GM23338 (cell line): ENCODE measurements around the gene FRMD1. TPM values are rescaled to one million over a fixed set of nuclear protein-coding genes. Genes with fewer than 3 reads are reported as not detected.

Experiments used
- ATAC-seq: fragments of 200-7000 bp; cut with Tn5 transposase; 3 replicates; pipeline ENCODE4 v1.9.1; 2020
- DNase-seq: peaks from one replicate; pipeline ENCODE4 v3.0.0-alpha.2; 2015; ENCODE audit warnings: low spot score
- H2AFZ ChIP-seq: fragments of 200-600 bp; sonication (generic); 2 replicates; pipeline ENCODE4 v1.8.0; 2016; ENCODE audit warnings: antibody characterized with exemption, mild to moderate bottlenecking, moderate library complexity
- H3F3A ChIP-seq: fragments of 200-600 bp; sonication (generic); replicated peaks from 2 replicates; pipeline ENCODE4 v1.8.0; 2017; ENCODE audit warnings: antibody characterized with exemption, mixed run types, low read depth
- H3K27ac ChIP-seq: fragments of 200-600 bp; sonication (generic); 2 replicates; pipeline ENCODE4 v1.6.1; 2016; ENCODE audit warnings: low read depth
- H3K27me3 ChIP-seq: fragments of 200-600 bp; sonication (generic); 2 replicates; pipeline ENCODE4 v1.8.0; 2016; ENCODE audit warnings: mild to moderate bottlenecking, mixed run types, moderate library complexity; ENCODE audit not compliant: insufficient read depth
- H3K36me3 ChIP-seq: fragments of 200-600 bp; sonication (generic); 2 replicates; pipeline ENCODE4 v1.8.0; 2016; ENCODE audit warnings: mild to moderate bottlenecking; ENCODE audit not compliant: insufficient read depth
- H3K4me1 ChIP-seq: fragments of 200-600 bp; sonication (generic); 2 replicates; pipeline ENCODE4 v1.8.0; 2016; ENCODE audit warnings: mild to moderate bottlenecking, moderate library complexity; ENCODE audit not compliant: insufficient read depth
- H3K4me2 ChIP-seq: fragments of 200-600 bp; sonication (generic); 2 replicates; pipeline ENCODE4 v1.7.1; 2017; ENCODE audit warnings: mixed run types
- H3K4me3 ChIP-seq: fragments of 200-600 bp; sonication (generic); 2 replicates; pipeline ENCODE4 v1.6.1; 2016; ENCODE audit warnings: mixed run types
- H3K79me2 ChIP-seq: fragments of 200-600 bp; sonication (generic); replicated peaks from 2 replicates; pipeline ENCODE4 v1.8.0; 2017; ENCODE audit warnings: mild to moderate bottlenecking; ENCODE audit not compliant: insufficient read depth
- H3K9me2 ChIP-seq: fragments of 200-600 bp; sonication (generic); 2 replicates; pipeline ENCODE4 v1.8.0; 2017; ENCODE audit not compliant: insufficient read depth
- H4K20me1 ChIP-seq: fragments of 200-600 bp; sonication (generic); replicated peaks from 2 replicates; pipeline ENCODE4 v1.8.0; 2017; ENCODE audit warnings: mild to moderate bottlenecking; ENCODE audit not compliant: insufficient read depth
- H3K27ac Mint-ChIP-seq: 2 replicates; pipeline ENCODE4 v1.8.0; 2020; ENCODE audit warnings: inconsistent platforms, mild to moderate bottlenecking, moderate library complexity, mixed read lengths
- H3K27me3 Mint-ChIP-seq: 3 replicates; pipeline ENCODE4 v1.8.0; 2022; ENCODE audit warnings: low read depth, mild to moderate bottlenecking, moderate library complexity, mixed read lengths, inconsistent platforms; ENCODE audit not compliant: insufficient read depth, poor library complexity
- H3K36me3 Mint-ChIP-seq: 3 replicates; pipeline ENCODE4 v1.8.0; 2021; ENCODE audit warnings: low read depth, mild to moderate bottlenecking, inconsistent platforms, moderate library complexity, mixed read lengths
- H3K4me1 Mint-ChIP-seq: 3 replicates; pipeline ENCODE4 v1.8.0; 2020; ENCODE audit warnings: mild to moderate bottlenecking, inconsistent platforms, mixed read lengths
- H3K4me3 Mint-ChIP-seq: 3 replicates; pipeline ENCODE4 v1.8.0; 2021; ENCODE audit warnings: moderate library complexity, mild to moderate bottlenecking, inconsistent platforms, mixed read lengths
- H3K9me3 Mint-ChIP-seq: 3 replicates; pipeline ENCODE4 v1.8.0; 2020; ENCODE audit warnings: moderate library complexity, mild to moderate bottlenecking, inconsistent platforms, mixed read lengths
- CREB1 ChIP-seq: fragments of 250-450 bp; sonication (Bioruptor Pico); IDR thresholded peaks from 2 replicates; pipeline ENCODE4 v1.5.0; 2020; ENCODE audit warnings: low read depth, mild to moderate bottlenecking, moderate library complexity
- CTCF ChIP-seq, 2 experiments: fragments of 200-600 bp in 1 of 2; sonication (generic) in 1 of 2; conservative IDR thresholded peaks; 2 replicates each; pipeline versions ENCODE4 v1.5.1 to v1.6.1; 2016 to 2017; ENCODE audit warnings: antibody characterized with exemption in 2 of 2, low read depth in 2 of 2, mild to moderate bottlenecking in 2 of 2, moderate library complexity in 1 of 2
- ETS1 ChIP-seq: IDR thresholded peaks from 2 replicates; pipeline ENCODE4 v1.6.1; 2016; ENCODE audit warnings: antibody characterized with exemption
- EZH2 ChIP-seq: fragments of 200-600 bp; sonication (generic); IDR thresholded peaks from one replicate; pipeline ENCODE4 v1.8.0; 2017; ENCODE audit warnings: antibody characterized with exemption, mild to moderate bottlenecking, low read depth; ENCODE audit not compliant: unreplicated experiment
- EZH2phosphoT487 ChIP-seq: fragments of 200-600 bp; sonication (generic); IDR thresholded peaks from one replicate; pipeline ENCODE4 v1.8.1; 2018; ENCODE audit warnings: antibody characterized with exemption; ENCODE audit not compliant: unreplicated experiment
- POLR2AphosphoS5 ChIP-seq: IDR thresholded peaks from 2 replicates; pipeline ENCODE4 v1.6.1; 2016; ENCODE audit warnings: antibody characterized with exemption, low read depth
- REST ChIP-seq: IDR thresholded peaks from one replicate; pipeline ENCODE4 v1.6.1; 2018; ENCODE audit warnings: antibody characterized with exemption; ENCODE audit not compliant: unreplicated experiment
- STAT1 ChIP-seq: IDR thresholded peaks from one replicate; pipeline ENCODE4 v1.6.1; 2016; ENCODE audit warnings: antibody characterized with exemption; ENCODE audit not compliant: unreplicated experiment
- ZNF114 ChIP-seq: fragments of 250-450 bp; sonication (Bioruptor Pico); IDR thresholded peaks from 2 replicates; pipeline ENCODE4 v1.5.0; 2020; ENCODE audit warnings: mild to moderate bottlenecking, moderate library complexity
- ZNF331 ChIP-seq: fragments of 250-450 bp; sonication (Bioruptor Pico); IDR thresholded peaks from 2 replicates; pipeline ENCODE4 v1.5.0; 2020; ENCODE audit warnings: low read depth, mild to moderate bottlenecking, moderate library complexity
- ZNF462 ChIP-seq: fragments of 250-450 bp; sonication (Bioruptor Pico); IDR thresholded peaks from 2 replicates; pipeline ENCODE4 v1.5.0; 2020; ENCODE audit warnings: mild to moderate bottlenecking, moderate library complexity
- polyA plus RNA-seq: library from polyadenylated mRNA; unstranded; fragments of >200 nt; fragmentation: Nextera tagmentation; extraction: Ambion mirVana; gene quantifications from 2 replicates; pipeline ENCODE4 v1.2.1, GENCODE V29; 2016
- total RNA-seq: library from RNA; depleted of rRNA; stranded (reverse); fragments of >200 nt; shearing (Covaris generic); gene quantifications from 2 replicates; pipeline ENCODE4 v1.2.3, GENCODE V29; 2014

Gene FRMD1
- total and polyA plus RNA-seq, 2 experiments from 2014 or later: 1.0 to 2.0 TPM

GRCh38 chr6:168014428-168014827 is 64.6 kb downstream of the FRMD1 start:
- Histone ChIP-seq H3K36me3 (no peaks in the 10 kb centered on the region), H3K79me2 (no peaks in the 10 kb centered on the region), H2AFZ (no peak overlapping the region), H3K27ac (no peak overlapping the region), H3K4me3 (no peak overlapping the region), H3K4me1 (no peaks in the 10 kb centered on the region), H3F3A (no peaks in the 10 kb centered on the region), H4K20me1 (no peaks in the 10 kb centered on the region), H3K4me2 (no peak overlapping the region), H3K9me2 (no peaks in the 10 kb centered on the region), H3K27me3 (no peaks in the 10 kb centered on the region)
- no peak for DNase-seq
- Mint-ChIP-seq H3K4me1 (peaks cover 9% of the 10 kb centered on the region; the same call in 2 of the 3 replicates), H3K27me3 (no peaks in the 10 kb centered on the region), H3K36me3 (peaks cover 7% of the 10 kb centered on the region; the same call in 1 of the 3 replicates), H3K9me3 (peaks cover 15% of the 10 kb centered on the region), H3K27ac (no peak overlapping the region), H3K4me3 (no peak overlapping the region)
- no peak for ATAC-seq
- TF ChIP-seq EZH2phosphoT487 (no peak), ZNF114 (CRISPR knock-in tag) (no peak), POLR2AphosphoS5 (no peak), EZH2 (no peak), ZNF331 (CRISPR knock-in tag) (no peak), ZNF462 (CRISPR knock-in tag) (no peak), REST (no peak), CTCF (conservative IDR thresholded peaks at IDR 0.05; ENCODE audit: low read depth in 2 of 2) (no peak), STAT1 (no peak), CREB1 (CRISPR knock-in tag) (no peak), ETS1 (no peak)
